GM10847 (cell line): ENCODE measurements around the gene XYLT1.

Experiments
- POLR2A ChIP-seq: IDR thresholded peaks from 2 replicates; pipeline ENCODE4 v1.6.1; 2011; ENCODE audit not compliant: insufficient read length; ENCODE audit errors: extremely low read depth

The XYLT1 gene

GRCh38 chr16:17423221-17423620 lies 47.5 kb downstream of the XYLT1 start:
- TF ChIP-seq POLR2A, result no peak

DNA sequence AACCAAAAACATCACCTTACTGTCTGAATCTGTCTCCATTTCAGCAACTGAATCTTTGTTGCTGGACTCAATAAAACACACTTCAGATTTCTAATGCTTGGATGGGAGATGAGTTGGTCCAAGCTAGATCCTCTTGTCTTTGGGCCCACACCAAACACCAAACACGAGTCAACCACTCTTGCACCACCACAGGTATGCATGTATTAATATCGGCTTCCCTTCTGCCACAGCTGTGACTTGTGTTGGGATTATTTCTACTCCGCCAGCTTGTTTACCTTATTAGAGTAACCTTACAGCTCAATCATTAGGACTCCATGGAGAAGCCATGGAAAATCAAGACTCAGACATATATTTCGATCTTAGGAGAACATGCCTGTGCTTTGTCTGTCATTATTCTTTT lies 49.9 kb downstream of the XYLT1 start:
- no peak for TF ChIP-seq POLR2A

DNA sequence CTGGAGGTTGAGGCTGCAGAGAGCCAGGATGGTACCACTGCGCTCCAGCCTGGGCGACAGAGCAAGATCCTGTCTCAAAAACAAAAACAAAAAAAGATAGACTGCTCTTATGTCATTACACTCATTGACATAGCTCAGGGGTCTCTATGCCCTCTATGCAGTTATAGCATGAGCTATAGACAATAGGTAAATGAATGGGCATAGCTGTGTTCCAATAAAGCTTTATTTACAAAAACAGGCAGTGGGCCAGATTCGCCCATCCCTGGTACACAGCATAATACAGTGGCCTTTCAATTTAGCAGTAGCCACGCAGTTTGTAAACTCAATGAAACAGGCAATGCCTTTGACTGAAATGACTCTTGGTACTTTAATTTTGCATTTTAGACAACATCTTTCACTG lies 51.5 kb downstream of the XYLT1 start:
- no peak for TF ChIP-seq POLR2A

DNA sequence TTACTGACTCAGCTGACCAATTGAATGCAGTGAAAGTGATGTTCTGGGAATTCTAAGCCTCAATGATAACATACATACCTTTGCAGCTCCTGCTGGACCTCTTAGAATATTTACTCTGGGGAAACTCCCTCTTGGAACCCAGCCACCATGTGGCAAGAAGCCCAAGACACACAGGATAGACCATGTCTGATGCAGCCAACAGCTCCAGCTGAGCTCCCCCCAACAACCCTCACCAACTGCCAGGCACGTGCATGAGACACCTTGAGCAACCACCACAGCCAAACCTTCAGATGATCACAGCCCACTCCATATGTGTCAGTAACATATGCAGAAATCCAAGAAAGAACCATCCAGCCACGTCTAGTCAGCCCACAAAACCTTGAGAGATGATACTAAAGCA lies 53.0 kb downstream of the XYLT1 start:
- TF ChIP-seq POLR2A, result no peak

GRCh38 chr16:17416461-17417311 lies 54.1 kb downstream of the XYLT1 start:
- TF ChIP-seq POLR2A, result no peak

DNA sequence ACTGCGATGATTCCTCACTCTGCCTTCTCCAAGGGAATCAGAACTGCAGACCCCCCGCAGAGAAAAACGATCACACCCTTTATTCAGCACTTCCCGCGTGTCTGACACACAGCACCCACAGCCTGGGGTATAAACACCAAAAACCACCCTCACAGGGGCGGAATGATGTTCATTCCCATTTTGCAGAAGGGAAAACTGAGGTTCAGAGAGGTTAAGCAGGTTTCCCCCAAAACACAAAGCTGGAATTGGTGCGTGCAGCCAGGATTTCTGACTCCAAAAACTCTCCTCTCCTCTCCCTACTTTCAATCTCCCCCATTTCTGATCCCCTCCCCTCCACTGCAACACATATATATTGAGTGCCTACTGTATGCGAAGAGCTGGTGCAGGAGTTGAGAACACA lies 55.8 kb downstream of the XYLT1 start:
- TF ChIP-seq POLR2A, result no peak

GRCh38 chr16:17414421-17414820 lies 56.3 kb downstream of the XYLT1 start:
- no peak for TF ChIP-seq POLR2A

GRCh38 chr16:17413508-17413907 lies 57.3 kb downstream of the XYLT1 start:
- no peak for TF ChIP-seq POLR2A

GRCh38 chr16:17412791-17413190 lies 58.0 kb downstream of the XYLT1 start:
- no peak for TF ChIP-seq POLR2A

DNA sequence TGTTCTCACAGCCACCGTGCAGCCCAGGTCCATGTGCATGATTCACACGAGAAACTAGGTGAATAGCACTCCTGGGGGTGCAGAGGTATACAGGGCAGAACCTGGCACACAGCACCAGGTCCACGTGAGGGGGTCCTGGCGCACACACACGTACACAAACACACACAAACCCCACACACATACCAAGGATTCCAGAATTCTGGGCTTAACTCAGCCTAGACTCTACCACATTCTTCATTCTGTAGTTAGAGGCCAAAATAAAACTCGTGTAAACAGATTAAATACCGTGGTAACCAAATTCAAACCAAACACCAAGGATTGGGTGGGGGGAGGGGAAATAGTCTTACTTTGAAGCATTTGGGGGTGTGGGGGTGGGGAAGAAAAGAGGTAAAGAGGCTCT lies 58.5 kb downstream of the XYLT1 start:
- TF ChIP-seq POLR2A, result no peak

DNA sequence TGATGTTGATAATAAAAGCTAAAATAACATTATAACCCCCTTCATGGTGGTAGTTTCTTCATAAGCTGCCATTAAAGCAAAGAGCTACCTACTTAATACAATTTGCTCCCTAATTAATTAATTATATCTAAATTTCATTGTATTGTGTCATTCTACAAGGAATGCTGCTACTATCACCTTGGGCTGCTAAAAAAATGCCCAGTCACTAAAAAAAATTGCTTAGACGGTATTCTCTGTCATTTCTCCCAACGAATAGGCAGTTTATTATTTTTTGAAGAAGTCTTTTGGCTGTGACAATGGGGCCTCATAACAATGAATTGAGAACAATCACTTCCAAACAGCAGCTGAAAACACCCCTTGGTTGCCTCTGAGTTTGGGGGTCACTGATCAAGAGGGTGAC lies 59.5 kb downstream of the XYLT1 start:
- TF ChIP-seq POLR2A, result no peak

DNA sequence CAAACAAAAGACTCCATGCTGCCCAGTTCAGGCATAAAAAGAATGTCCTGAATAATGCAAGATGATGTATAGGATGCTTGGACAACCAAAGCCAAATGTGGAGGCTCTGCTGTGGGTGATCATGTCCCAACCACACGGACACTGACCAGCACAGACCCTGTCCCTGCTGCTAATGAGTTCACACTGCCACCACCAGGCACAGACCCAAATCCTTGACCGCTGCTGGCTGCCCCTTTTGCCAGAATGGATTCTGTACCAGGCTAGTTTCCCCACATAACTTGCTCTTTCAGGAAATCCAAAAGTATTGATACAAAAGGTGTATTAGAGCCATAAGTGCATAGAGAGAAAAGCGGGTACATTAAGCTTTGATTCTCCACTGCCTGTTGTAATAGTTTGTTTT lies 60.9 kb downstream of the XYLT1 start:
- no peak for TF ChIP-seq POLR2A

DNA sequence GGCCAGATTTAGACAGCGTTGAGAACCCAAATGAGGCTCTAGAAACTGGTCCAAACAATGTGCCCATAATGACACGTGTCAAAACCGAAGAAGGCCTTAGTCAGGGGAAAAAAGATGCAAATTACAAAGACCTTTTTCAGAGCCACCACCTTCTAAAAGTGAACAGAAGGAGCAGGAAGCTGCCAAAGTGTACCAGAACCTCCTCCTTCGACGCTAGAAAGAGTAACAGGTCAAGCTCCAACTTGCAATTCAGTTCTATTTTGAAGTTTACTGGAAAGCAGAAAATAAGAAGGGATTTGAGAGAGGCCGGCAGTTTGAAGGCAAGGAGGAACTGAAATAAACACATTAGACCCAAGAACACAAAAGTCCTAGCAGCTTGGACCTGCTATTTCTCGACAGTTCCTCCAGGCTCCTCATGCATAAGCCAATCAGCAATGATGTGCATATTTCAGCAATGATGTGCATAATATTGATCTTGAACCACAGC lies 61.8 kb downstream of the XYLT1 start:
- TF ChIP-seq POLR2A, result no peak

DNA sequence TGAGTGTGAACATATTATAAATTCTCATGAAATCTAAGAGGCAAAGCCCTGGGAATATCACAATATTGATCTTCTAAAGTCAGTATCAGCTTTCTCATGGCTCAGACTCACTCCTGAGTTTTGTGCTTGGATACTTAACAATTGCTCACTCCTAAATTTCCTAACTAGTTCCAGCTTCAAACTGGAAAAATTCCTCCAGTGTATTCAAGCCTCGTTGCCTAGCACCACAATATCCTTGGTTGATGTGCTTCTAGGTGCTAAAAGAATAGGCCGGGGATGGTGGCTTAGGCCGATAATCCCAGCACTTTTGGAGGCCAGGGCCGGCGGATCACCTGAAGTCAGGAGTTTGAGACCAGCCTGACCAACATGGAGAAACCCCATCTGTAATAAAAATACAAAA lies 62.5 kb downstream of the XYLT1 start:
- no peak for TF ChIP-seq POLR2A

DNA sequence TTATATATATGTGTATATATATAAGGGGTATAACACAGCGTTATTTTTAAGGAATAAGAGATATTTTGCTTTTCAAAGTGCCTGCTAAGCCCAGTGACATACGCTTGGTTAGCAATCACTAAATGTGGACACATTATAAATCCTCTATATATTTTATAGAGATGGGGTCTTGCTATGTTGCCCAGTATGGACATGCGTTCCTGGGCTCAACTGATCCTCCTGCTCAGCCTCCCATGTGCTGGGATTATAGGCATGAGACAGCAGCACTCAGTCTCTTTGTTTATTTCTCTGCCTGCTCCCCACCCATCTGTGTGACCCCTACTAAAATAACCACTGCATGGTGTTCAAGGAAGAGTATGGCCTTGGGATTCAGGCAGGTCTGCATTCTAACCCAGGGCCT lies 63.4 kb downstream of the XYLT1 start:
- no peak for TF ChIP-seq POLR2A

DNA sequence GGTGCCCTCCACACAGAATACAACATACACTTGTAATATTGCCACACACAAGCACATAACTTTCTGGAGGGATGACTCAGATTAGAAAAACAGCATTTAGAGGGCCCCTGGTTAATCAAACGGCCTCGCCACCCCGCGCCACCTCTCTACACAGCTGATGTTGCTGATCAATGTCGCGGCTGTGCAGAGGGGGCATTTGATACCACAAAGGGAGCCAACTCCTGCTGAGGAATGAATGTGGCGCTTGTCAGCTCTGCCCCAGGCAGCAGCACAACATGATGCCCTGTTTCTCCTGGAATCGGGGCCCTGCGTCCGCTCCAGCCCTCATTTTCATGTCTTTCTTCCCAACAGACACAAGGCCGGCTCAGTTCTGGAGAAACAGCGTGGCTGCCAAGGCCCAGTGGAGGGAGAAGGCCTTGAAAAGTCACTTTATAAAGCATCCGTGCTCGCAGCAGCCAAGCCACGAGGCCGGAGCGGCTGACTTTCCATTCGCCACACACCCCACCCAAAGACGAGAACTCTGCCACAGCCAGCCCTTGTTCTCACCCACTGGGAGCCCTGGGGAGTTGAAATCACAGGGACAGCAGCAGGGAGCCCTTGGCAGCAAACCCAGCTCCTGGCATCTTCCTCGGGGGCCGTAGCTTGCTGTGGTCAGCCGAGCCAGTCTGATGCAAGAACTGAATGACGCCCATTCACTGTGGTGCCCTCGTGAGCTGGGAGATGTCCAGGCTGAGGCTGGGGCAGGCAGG lies 65.6 kb downstream of the XYLT1 start:
- no peak for TF ChIP-seq POLR2A

DNA sequence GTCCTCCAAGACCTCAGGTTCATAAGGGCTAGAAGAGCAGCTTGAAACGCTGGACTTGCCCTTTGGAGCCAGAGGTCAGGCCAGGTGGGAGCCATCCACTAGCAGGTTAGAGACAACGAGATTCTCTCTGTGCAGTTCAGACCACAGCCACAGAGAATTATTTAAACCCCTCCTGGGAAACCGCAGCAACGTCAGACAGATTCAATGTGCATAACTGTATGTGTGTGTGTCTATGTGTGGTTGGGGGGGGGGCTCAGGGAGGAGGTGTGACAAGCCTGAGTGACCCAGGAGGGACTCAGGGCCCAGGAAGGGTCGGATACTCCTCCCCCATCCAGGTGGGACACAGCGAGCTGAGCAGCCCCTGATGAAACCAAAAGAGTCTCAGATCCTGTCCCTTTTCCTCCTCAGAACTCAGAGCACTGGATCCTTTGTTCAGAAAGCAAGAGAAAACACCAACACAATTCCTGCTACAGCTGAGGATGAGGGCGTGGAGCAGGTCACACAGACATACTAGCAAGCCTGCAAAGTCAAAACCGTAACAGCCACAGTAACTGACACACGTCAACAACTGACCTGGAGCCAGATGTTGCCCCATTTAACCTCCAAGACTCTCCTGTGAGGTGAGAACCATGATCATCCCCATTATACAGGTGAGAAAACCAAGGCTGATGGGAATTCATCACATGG lies 66.8 kb downstream of the XYLT1 start:
- TF ChIP-seq POLR2A, result no peak
